Measurements from ENCODE around the gene WIPI1. TPM values are rescaled to one million over a fixed set of nuclear protein-coding genes. Genes with fewer than 3 reads are reported as not detected.

WIPI1 gene
- total RNA-seq, 4 donors from 2014 or later = 22.9 to 53.2 (median 45.0) TPM

- TF ChIP-seq POLR2AphosphoS5 (IDR thresholded peaks at IDR 0.05) (no peak), EP300 (IDR thresholded peaks at IDR 0.05) (no peak), CTCF (IDR thresholded peaks at IDR 0.05) (no peak), POLR2A (IDR thresholded peaks at IDR 0.05) (no peak)
- peak overlapping the region in 2 of 4 donors; percentile 24 to 42 for H3K27ac ChIP-seq
- 65 to 88% methylated on average over 2 to 4 of the region's 4 CpGs for WGBS, 2 donors (ENCODE audit: low coverage in 1 of 2)
- H3K9me3 ChIP-seq = no peaks in the 10 kb centered on the region
- H3K27me3 ChIP-seq = no peaks in the 10 kb centered on the region
- no peak overlapping the region for H3K4me3 ChIP-seq
- H3K4me1 ChIP-seq = peaks cover 0 to 41% (median 12%) of the 10 kb centered on the region in 3 donors
- no peak for ATAC-seq
- no peaks in the 10 kb centered on the region for H3K36me3 ChIP-seq
These were observed 74.2 kb downstream of the WIPI1 start for GRCh38 chr17:68383120-68383442.

- H3K27me3 ChIP-seq = no peaks in the 10 kb centered on the region
- ATAC-seq = no peak
- no peaks in the 10 kb centered on the region for H3K36me3 ChIP-seq
- H3K4me1 ChIP-seq = peaks cover 0 to 45% (median 16%) of the 10 kb centered on the region in 3 donors
- TF ChIP-seq EP300 (IDR thresholded peaks at IDR 0.05) (no peak), POLR2A (IDR thresholded peaks at IDR 0.05) (no peak), POLR2AphosphoS5 (IDR thresholded peaks at IDR 0.05) (no peak), CTCF (IDR thresholded peaks at IDR 0.05) (no peak)
- H3K27ac ChIP-seq = peak overlapping the region in 1 of 4 donors; percentile 42
- WGBS, 2 donors (ENCODE audit: low coverage in 1 of 2) = 78 to 82% methylated on average over 3 of the region's 3 CpGs
- no peak overlapping the region for H3K4me3 ChIP-seq
- H3K9me3 ChIP-seq = no peaks in the 10 kb centered on the region
These were observed 74.7 kb downstream of the WIPI1 start for GRCh38 chr17:68382582-68383085.

DNA sequence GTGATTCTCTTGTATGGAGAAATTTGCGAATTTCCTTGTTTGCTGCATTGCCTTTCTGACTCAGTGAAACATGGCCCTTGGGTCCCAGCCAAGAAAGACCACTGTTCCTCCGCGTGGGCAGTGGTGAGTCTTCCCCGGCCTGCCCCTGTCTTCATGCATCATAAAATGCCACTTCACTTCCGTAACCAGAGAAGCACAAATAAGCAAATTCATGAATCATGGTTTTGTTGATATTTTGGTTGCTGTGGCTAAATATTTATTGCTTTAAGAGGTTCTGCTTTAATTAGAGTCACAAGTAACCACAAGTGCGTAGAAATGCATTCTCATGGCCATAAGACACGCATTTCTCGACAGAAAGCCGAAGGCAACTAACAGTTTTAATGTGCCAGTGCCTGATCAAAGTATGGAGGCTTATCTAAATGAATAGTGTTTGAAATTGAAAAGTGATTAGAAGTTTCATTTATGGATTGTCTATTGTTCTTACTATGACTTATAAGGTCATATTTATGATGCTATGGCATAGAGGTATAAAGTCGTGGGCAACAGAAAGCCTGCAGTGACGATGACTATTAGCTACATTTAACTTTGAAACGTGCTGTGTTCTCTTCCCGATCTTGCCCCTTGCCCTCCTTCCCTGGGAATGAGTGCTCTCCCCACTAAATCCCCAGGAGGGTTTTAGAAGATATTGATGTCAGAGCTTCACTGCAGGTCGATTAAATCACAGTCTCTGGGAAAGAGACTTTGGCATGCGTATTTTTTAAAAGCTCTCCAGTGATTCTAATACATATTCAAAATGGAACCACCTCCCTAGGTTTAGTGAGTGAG lies 76.0 kb downstream of the WIPI1 start:
- Histone ChIP-seq H3K9me3 (no peaks in the 10 kb centered on the region), H3K27me3 (no peaks in the 10 kb centered on the region), H3K36me3 (no peaks in the 10 kb centered on the region), H3K4me3 (no peak overlapping the region), H3K27ac (no peak overlapping the region), H3K4me1 (peaks cover 0 to 50% (median 26%) of the 10 kb centered on the region in 3 donors)
- 77 to 78% methylated on average over 14 to 15 of the region's 15 CpGs for WGBS, 2 donors (ENCODE audit: low coverage in 1 of 2)
- TF ChIP-seq EP300 (IDR thresholded peaks at IDR 0.05) (no peak), CTCF (IDR thresholded peaks at IDR 0.05) (no peak), POLR2A (IDR thresholded peaks at IDR 0.05) (no peak)
- ATAC-seq = no peak

- H3K9me3 ChIP-seq = no peaks in the 10 kb centered on the region
- ATAC-seq = no peak
- WGBS, 2 donors (ENCODE audit: low coverage in 1 of 2) = 90 to 94% methylated on average over 6 to 11 of the region's 11 CpGs
- H3K4me1 ChIP-seq = peaks cover 0 to 41% (median 26%) of the 10 kb centered on the region in 3 donors
- peak overlapping the region in 3 of 4 donors; percentile 88 to 92 (median 91) for H3K27ac ChIP-seq
- H3K27me3 ChIP-seq = no peaks in the 10 kb centered on the region
- H3K36me3 ChIP-seq = no peaks in the 10 kb centered on the region
- no peak overlapping the region for H3K4me3 ChIP-seq
- TF ChIP-seq POLR2AphosphoS5 (IDR thresholded peaks at IDR 0.05) (no peak), CTCF (IDR thresholded peaks at IDR 0.05) (no peak), POLR2A (IDR thresholded peaks at IDR 0.05) (no peak), EP300 (IDR thresholded peaks at IDR 0.05) (no peak)
These were observed 77.3 kb downstream of the WIPI1 start for GRCh38 chr17:68379692-68380677.

All from gastroesophageal sphincter (tissue), 4 donors.